NCI-H345 (cell line): ENCODE measurements around the gene CDYL.

Source experiments
- DNase-seq: peaks from one replicate; lab custom pipeline; 2025; lab: John Stamatoyannopoulos, UW

The CDYL gene

GRCh38 chr6:4774296-4774695 is 1.9 kb upstream of the CDYL start:
- no peak for DNase-seq

GRCh38 chr6:4774715-4775493 is 1.3 kb upstream of the CDYL start:
- DNase-seq = no peak

- DNase-seq = peak; percentile 32
These were observed 592 bp upstream of the CDYL start for GRCh38 chr6:4775494-4776130.

GRCh38 chr6:4776493-4777393 is 539 bp downstream of the CDYL start:
- no peak for DNase-seq

- DNase-seq = no peak
These were observed 1.3 kb downstream of the CDYL start for GRCh38 chr6:4777394-4777935.

GRCh38 chr6:4778086-4778485 is 1.9 kb downstream of the CDYL start:
- DNase-seq = no peak

GRCh38 chr6:4780360-4780812 is 4.2 kb downstream of the CDYL start:
- DNase-seq = no peak

- DNase-seq = no peak
These were observed 5.2 kb downstream of the CDYL start for GRCh38 chr6:4781426-4781825.

GRCh38 chr6:4781967-4782575 is 5.9 kb downstream of the CDYL start:
- DNase-seq = no peak

GRCh38 chr6:4786996-4787395 is 10.8 kb downstream of the CDYL start:
- no peak for DNase-seq

- no peak for DNase-seq
These were observed 12.3 kb downstream of the CDYL start for GRCh38 chr6:4788482-4788881.

- no peak for DNase-seq
These were observed 12.9 kb downstream of the CDYL start for GRCh38 chr6:4788953-4789584.

GRCh38 chr6:4790158-4790899 is 14.1 kb downstream of the CDYL start:
- no peak for DNase-seq

GRCh38 chr6:4794140-4794707 is 18.0 kb downstream of the CDYL start:
- no peak for DNase-seq

- no peak for DNase-seq
These were observed 21.4 kb downstream of the CDYL start for GRCh38 chr6:4797587-4797986.

GRCh38 chr6:4799912-4800311 is 23.7 kb downstream of the CDYL start:
- DNase-seq = no peak

- no peak for DNase-seq
These were observed 24.5 kb downstream of the CDYL start for GRCh38 chr6:4800662-4801061.

GRCh38 chr6:4801491-4802110 is 25.4 kb downstream of the CDYL start:
- DNase-seq = no peak

GRCh38 chr6:4802312-4802935 is 26.2 kb downstream of the CDYL start:
- no peak for DNase-seq
